ENCODE measurements around the gene PRR7. TPM values are rescaled to one million over a fixed set of nuclear protein-coding genes. Genes with fewer than 3 reads are reported as not detected.
A peak's percentile ranks its signal among the peaks of the same experiment; 100 is the strongest.

PRR7 gene
- total RNA-seq, 1 donor from 2014 or later: 2.1 TPM

DNA sequence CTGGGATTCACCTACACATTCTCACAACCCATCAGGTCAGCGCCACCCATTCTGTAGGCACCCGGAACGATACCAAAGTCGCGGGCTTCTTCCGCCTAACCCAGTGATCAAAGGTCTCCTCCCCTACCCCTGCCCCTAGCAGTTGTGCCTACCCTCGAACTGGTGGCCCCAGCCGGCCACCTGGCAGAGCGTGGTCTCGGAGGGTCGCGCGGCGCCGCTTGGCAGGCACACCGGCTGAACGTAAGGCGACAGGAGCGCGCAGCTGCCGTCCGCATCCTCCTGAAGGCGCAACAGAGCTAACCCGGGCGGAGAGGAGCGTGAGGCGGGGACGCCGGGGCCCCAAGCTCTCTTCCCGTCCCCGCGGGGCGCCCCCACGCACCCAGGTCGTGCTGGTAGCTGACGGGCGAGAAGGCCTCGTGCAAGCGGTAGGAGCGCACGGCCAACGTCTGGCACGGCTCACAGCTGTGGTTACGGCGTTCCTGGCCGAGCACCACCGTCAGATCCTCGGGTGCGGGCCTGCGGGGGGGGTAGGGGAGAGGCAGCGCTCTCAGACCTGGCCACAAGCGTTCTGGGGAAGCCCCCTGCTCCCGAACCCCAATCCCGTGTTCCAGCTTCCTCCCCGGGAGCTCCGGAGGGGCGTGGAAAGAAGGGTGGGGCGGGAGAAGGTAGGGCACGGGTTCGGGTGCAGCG, 43.4 kb upstream of the PRR7 start:
- peaks cover 100% of the 10 kb centered on the region for H3K27me3 ChIP-seq (ENCODE audit: low read depth)
- intact Hi-C loops (cut with micrococcal nuclease): loop anchor here (5.0 kb wide), 1 partner anchor 49 kb away; no protein-coding TSS in a partner anchor
- TF ChIP-seq CTCF (IDR thresholded peaks at IDR 0.05; ENCODE audit: borderline replicate concordance): no peak
- no peaks in the 10 kb centered on the region for H3K36me3 ChIP-seq
- no peak overlapping the region for H3K27ac ChIP-seq (replicated peaks)
- H3K4me1 ChIP-seq: peaks cover 39% of the 10 kb centered on the region
- no peak for DNase-seq
- H3K9me3 ChIP-seq (replicated peaks): no peaks in the 10 kb centered on the region
- H3K4me3 ChIP-seq: peak overlapping the region; percentile 74

DNA sequence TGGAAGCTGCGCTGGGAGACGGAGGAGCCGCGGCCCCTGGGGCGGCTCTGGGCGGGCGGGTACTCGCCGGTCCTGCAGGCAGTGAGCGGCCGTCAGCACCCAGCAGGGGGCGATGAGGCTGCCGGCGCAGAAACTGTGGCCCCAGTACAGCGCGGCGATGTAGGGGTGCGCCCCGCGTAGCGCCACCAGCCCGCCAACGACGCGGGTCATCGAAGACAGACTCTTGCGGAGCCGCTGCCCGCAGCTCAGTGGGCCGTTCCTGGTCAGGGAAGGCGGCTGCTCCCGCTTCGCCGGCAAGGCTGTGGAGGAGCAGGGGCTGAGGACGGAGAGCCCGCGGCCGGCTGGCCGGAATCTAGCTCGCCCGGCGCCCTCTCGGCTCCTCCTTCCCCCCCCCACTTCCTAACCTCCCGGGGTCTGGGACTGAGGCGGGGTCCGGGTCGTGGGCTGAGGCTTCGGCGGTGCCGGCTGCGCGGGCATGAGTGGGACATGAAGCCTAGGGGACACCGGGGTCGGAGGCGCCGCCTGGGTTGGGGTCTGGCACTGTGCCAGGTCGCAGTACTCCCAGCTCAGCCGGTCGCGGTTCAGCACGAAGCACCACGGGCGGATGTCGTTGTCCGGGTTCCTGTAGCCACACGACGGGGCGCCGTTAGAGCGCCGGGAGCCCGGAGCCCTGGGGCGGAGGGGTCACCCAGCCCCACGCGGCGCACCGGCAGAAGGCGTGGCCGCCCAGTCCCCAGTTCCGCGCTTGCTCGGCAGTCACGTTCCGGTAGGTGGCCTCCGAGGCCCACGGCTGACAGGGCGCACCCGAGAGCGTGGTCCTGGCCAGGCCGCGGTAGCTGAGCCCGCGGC, 42.6 kb upstream of the PRR7 start:
- peak; percentile 78 for TF ChIP-seq CTCF (IDR thresholded peaks at IDR 0.05; ENCODE audit: borderline replicate concordance)
- peak; percentile 86 for DNase-seq
- Histone ChIP-seq H3K27me3 (ENCODE audit: low read depth) (peaks cover 99% of the 10 kb centered on the region), H3K36me3 (no peaks in the 10 kb centered on the region), H3K9me3 (replicated peaks) (no peaks in the 10 kb centered on the region), H3K4me3 (peak overlapping the region; percentile 74), H3K4me1 (peaks cover 39% of the 10 kb centered on the region), H3K27ac (replicated peaks) (no peak overlapping the region)
- intact Hi-C loops (cut with micrococcal nuclease): loop anchor here (5.0 kb wide), 1 partner anchor 48 kb away; no protein-coding TSS in a partner anchor

DNA sequence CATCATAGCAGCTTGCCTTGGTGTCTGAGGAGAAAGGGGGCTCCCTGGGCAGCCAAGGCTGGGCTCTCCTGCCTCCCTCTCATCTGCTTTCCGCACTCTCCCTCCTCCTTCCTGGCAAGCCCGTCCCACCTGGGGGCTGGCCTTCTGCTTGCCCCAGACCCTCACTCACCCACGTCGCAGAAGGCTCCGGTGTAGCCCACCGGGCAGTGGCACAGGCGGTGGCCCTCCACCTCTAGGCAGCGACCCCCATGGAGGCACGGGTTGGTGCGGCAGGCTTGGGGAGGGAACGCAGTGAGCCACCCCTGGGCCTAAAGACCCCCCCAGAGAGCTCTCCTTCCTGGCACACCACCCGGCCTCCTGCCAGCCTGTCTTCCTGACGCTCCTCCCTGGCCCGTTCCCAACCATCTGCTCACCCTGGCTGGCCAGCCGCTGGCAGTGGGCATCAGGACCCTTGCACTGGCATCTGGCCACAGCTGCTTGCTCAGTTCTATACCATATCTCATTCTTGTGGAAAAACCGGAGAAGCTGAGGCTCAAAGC, 41.9 kb upstream of the PRR7 start:
- Histone ChIP-seq H3K27ac (replicated peaks) (no peak overlapping the region), H3K27me3 (ENCODE audit: low read depth) (peaks cover 98% of the 10 kb centered on the region), H3K4me3 (peak overlapping the region; percentile 74), H3K4me1 (peaks cover 39% of the 10 kb centered on the region), H3K9me3 (replicated peaks) (no peaks in the 10 kb centered on the region), H3K36me3 (no peaks in the 10 kb centered on the region)
- intact Hi-C loops (cut with micrococcal nuclease): loop anchor here (5.0 kb wide), 1 partner anchor 48 kb away; no protein-coding TSS in a partner anchor
- no peak for TF ChIP-seq CTCF (IDR thresholded peaks at IDR 0.05; ENCODE audit: borderline replicate concordance)
- DNase-seq: no peak

GRCh38 chr5:177405312-177405711, 41.3 kb upstream of the PRR7 start:
- no peak for TF ChIP-seq CTCF (IDR thresholded peaks at IDR 0.05; ENCODE audit: borderline replicate concordance)
- H3K9me3 ChIP-seq (replicated peaks): no peaks in the 10 kb centered on the region
- no peaks in the 10 kb centered on the region for H3K36me3 ChIP-seq
- peaks cover 92% of the 10 kb centered on the region for H3K27me3 ChIP-seq (ENCODE audit: low read depth)
- peaks cover 33% of the 10 kb centered on the region for H3K4me1 ChIP-seq
- H3K4me3 ChIP-seq: no peak overlapping the region
- no peak overlapping the region for H3K27ac ChIP-seq (replicated peaks)
- intact Hi-C loops (cut with micrococcal nuclease): no loop called here
- DNase-seq: no peak

GRCh38 chr5:177405805-177406204, 40.8 kb upstream of the PRR7 start:
- no peaks in the 10 kb centered on the region for H3K9me3 ChIP-seq (replicated peaks)
- H3K27ac ChIP-seq (replicated peaks): no peak overlapping the region
- no peaks in the 10 kb centered on the region for H3K36me3 ChIP-seq
- H3K4me1 ChIP-seq: peaks cover 29% of the 10 kb centered on the region
- DNase-seq: peak; percentile 47
- peaks cover 87% of the 10 kb centered on the region for H3K27me3 ChIP-seq (ENCODE audit: low read depth)
- intact Hi-C loops (cut with micrococcal nuclease): no loop called here
- H3K4me3 ChIP-seq: no peak overlapping the region
- TF ChIP-seq CTCF (IDR thresholded peaks at IDR 0.05; ENCODE audit: borderline replicate concordance): no peak
